Transverse colon (tissue), 4 donors: ENCODE data around the gene BTBD17. TPM values are rescaled to one million over a fixed set of nuclear protein-coding genes. Genes with fewer than 3 reads are reported as not detected.

Experiments
- DNase-seq: peaks from one replicate; pipeline ENCODE4 v3.0.0-alpha.2; 2019
- H3K27ac ChIP-seq, 4 donors: fragments of 200-600 bp; sonication (generic); 2 replicates each; pipeline ENCODE4 v1.5.1; 2016 to 2018; ENCODE audit warnings: inconsistent platforms in 4 of 4
- H3K27me3 ChIP-seq: fragments of 200-600 bp; sonication (generic); 2 replicates; pipeline ENCODE4 v1.5.1; 2017; ENCODE audit warnings: inconsistent platforms
- H3K36me3 ChIP-seq, 4 donors: fragments of 200-600 bp; sonication (generic); 2 replicates each; pipeline ENCODE4 v1.5.1; 2017 to 2019; ENCODE audit warnings: inconsistent platforms in 4 of 4
- H3K4me1 ChIP-seq, 4 donors: fragments of 200-600 bp; sonication (generic); 2 replicates each; pipeline ENCODE4 v1.5.1; 2017 to 2020; ENCODE audit warnings: inconsistent platforms in 4 of 4
- H3K4me3 ChIP-seq, 4 donors: fragments of 200-600 bp; sonication (generic); 1 replicate in 1 of 4; 2 replicates in 3 of 4; pipeline versions ENCODE4 v1.5.1 to v1.6.1; 2017 to 2019; ENCODE audit warnings: inconsistent platforms in 4 of 4
- H3K9me3 ChIP-seq, 2 donors: fragments of 200-600 bp; sonication (generic); 2 replicates each; pipeline ENCODE4 v1.5.1; 2017 to 2019; ENCODE audit warnings: inconsistent platforms in 2 of 2
- CTCF ChIP-seq, 5 experiments: fragments of 200-600 bp in 3 of 5; fragments of 450-650 bp in 2 of 5; sonication (generic) in 3 of 5; IDR thresholded peaks; 1 replicate in 2 of 5; 2 replicates in 3 of 5; pipeline ENCODE4 v1.5.1; 2016 to 2017; ENCODE audit warnings: antibody characterized with exemption in 5 of 5, inconsistent platforms in 3 of 5, mild to moderate bottlenecking in 2 of 5, moderate library complexity in 1 of 5
- EP300 ChIP-seq: sonication (generic); formaldehyde crosslinking; IDR thresholded peaks from one replicate; pipeline ENCODE4 v1.6.1; 2017; ENCODE audit warnings: antibody characterized with exemption, low read depth
- POLR2A ChIP-seq: fragments of 450-650 bp; IDR thresholded peaks from one replicate; pipeline ENCODE4 v1.6.1; 2016; ENCODE audit warnings: antibody characterized with exemption, mild to moderate bottlenecking, moderate library complexity
- POLR2AphosphoS5 ChIP-seq, 3 donors: sonication (generic); formaldehyde crosslinking; IDR thresholded peaks; one replicate each; pipeline ENCODE4 v1.6.1; 2016; ENCODE audit warnings: antibody characterized with exemption in 3 of 3
- WGBS, 2 donors: methylation state at CpG; one replicate each; pipeline ENCODE4 v1.1.5; 2018; ENCODE audit warnings: low coverage in 1 of 2; 5-methylcytosine and 5-hydroxymethylcytosine counted together
- in situ Hi-C, 4 donors: fragments of 200-750 bp; cut with MboI; loops; one replicate each; pipeline versions ENCODE4 v1.15.0 to v1.15.1; 2017; ENCODE audit warnings: low sequenced_read_pairs in 3 of 4, low pct_ligation_motif_present in 1 of 4, low pct_unique_long_range_greater_than_20kb in 1 of 4
- intact Hi-C: fragments of 100-400 bp; cut with DNase I; formaldehyde crosslinking; loops from one replicate; pipeline ENCODE4 v1.15.1; 2023; ENCODE audit warnings: low total_unique reads
- total RNA-seq, 4 donors: library from RNA; depleted of rRNA; stranded (reverse); fragments of >200 nt; gene quantifications; one replicate each; pipeline ENCODE4 v1.1.0, GENCODE V29; 2016

The BTBD17 gene
- total RNA-seq, 4 donors from 2014 or later, result not detected

- Histone ChIP-seq H3K27ac (no peak overlapping the region), H3K9me3 (no peaks in the 10 kb centered on the region), H3K4me1 (no peaks in the 10 kb centered on the region), H3K27me3 (no peaks in the 10 kb centered on the region), H3K4me3 (no peak overlapping the region), H3K36me3 (no peaks in the 10 kb centered on the region)
- in situ Hi-C loops (no loop called here), intact Hi-C loops (no loop called here)
- DNase-seq, result no peak
- WGBS, 2 donors, result 66 to 87% methylated on average over 2 to 7 of the region's 7 CpGs
- TF ChIP-seq POLR2A (no peak), CTCF (IDR thresholded peaks at IDR 0.05) (no peak), POLR2AphosphoS5 (IDR thresholded peaks at IDR 0.05) (no peak)
These were observed 40.4 kb upstream of the BTBD17 start for GRCh38 chr17:74402048-74402447.

GRCh38 chr17:74396567-74396966 is 34.9 kb upstream of the BTBD17 start:
- intact Hi-C loops, result no loop called here
- TF ChIP-seq CTCF (IDR thresholded peaks at IDR 0.05), result no peak
- no peak for TF ChIP-seq EP300
- TF ChIP-seq POLR2AphosphoS5 (IDR thresholded peaks at IDR 0.05), result no peak
- no peak for TF ChIP-seq POLR2A
- Histone ChIP-seq H3K27ac (no peak overlapping the region), H3K4me3 (no peak overlapping the region), H3K9me3 (no peaks in the 10 kb centered on the region), H3K4me1 (peaks cover 0 to 7% (median 0%) of the 10 kb centered on the region in 4 donors), H3K36me3 (no peaks in the 10 kb centered on the region), H3K27me3 (no peaks in the 10 kb centered on the region)
- in situ Hi-C loops, result no loop called here
- WGBS, 2 donors, result 86 to 87% methylated on average over 4 of the region's 4 CpGs
- no peak for DNase-seq

GRCh38 chr17:74394977-74395376 is 33.3 kb upstream of the BTBD17 start:
- in situ Hi-C loops (no loop called here), intact Hi-C loops (no loop called here)
- WGBS, 2 donors, result 76% methylated on average over 7 of the region's 7 CpGs; no CpG with 5 or more reads in 1 of the 2 donors
- H3K36me3 ChIP-seq, result no peaks in the 10 kb centered on the region
- peak; percentile 46 for DNase-seq
- TF ChIP-seq POLR2AphosphoS5 (IDR thresholded peaks at IDR 0.05), result no peak
- no peak for TF ChIP-seq CTCF (IDR thresholded peaks at IDR 0.05)
- no peak for TF ChIP-seq EP300
- TF ChIP-seq POLR2A, result no peak
- peaks cover 0 to 7% (median 0%) of the 10 kb centered on the region in 4 donors for H3K4me1 ChIP-seq
- no peaks in the 10 kb centered on the region for H3K9me3 ChIP-seq
- no peaks in the 10 kb centered on the region for H3K27me3 ChIP-seq
- H3K27ac ChIP-seq, result peak overlapping the region in 2 of 4 donors; percentile 29 to 53
- no peak overlapping the region for H3K4me3 ChIP-seq

GRCh38 chr17:74394275-74394950 is 32.7 kb upstream of the BTBD17 start:
- WGBS, 2 donors, result 84% methylated on average over 12 of the region's 12 CpGs; no CpG with 5 or more reads in 1 of the 2 donors
- Histone ChIP-seq H3K4me3 (no peak overlapping the region), H3K27me3 (no peaks in the 10 kb centered on the region), H3K36me3 (no peaks in the 10 kb centered on the region), H3K9me3 (no peaks in the 10 kb centered on the region), H3K27ac (peak overlapping the region in 2 of 4 donors; percentile 29 to 53), H3K4me1 (peaks cover 0 to 7% (median 0%) of the 10 kb centered on the region in 4 donors)
- no peak for DNase-seq
- intact Hi-C loops, result no loop called here
- no peak for TF ChIP-seq EP300
- in situ Hi-C loops, result no loop called here
